VCaP (cell line): ENCODE data around the gene NME9.

Experiments
- H3K27ac ChIP-seq: fragments of 450-650 bp; 2 replicates; pipeline ENCODE4 v1.5.1; 2017
- CTCF ChIP-seq: fragments of 450-650 bp; conservative IDR thresholded peaks from 2 replicates; pipeline ENCODE4 v1.5.1; 2017; ENCODE audit warnings: mild to moderate bottlenecking, moderate library complexity

NME9 gene

GRCh38 chr3:138366006-138366759 is 36.5 kb upstream of the NME9 start:
- TF ChIP-seq CTCF = no peak

DNA sequence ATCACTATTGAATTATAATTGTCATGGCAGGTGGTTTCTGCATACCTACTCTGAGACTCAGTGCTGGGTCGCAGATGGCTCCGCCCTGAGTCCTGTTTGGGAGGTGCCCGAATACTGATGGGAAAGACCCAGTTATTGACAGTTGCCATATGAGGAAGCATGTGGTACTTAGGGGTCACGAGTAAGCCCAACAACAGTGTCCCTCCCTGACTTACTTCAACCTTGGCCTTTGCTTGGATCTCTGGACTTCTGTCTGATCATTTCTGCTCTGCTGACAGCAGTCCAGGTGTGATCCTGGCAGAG is 35.6 kb upstream of the NME9 start:
- no peak for TF ChIP-seq CTCF
- H3K27ac ChIP-seq = no peak overlapping the region

More at GRCh38 chr3:138366006-138366759, 36.5 kb upstream of the NME9 start:
- H3K27ac ChIP-seq = no peak overlapping the region

DNA sequence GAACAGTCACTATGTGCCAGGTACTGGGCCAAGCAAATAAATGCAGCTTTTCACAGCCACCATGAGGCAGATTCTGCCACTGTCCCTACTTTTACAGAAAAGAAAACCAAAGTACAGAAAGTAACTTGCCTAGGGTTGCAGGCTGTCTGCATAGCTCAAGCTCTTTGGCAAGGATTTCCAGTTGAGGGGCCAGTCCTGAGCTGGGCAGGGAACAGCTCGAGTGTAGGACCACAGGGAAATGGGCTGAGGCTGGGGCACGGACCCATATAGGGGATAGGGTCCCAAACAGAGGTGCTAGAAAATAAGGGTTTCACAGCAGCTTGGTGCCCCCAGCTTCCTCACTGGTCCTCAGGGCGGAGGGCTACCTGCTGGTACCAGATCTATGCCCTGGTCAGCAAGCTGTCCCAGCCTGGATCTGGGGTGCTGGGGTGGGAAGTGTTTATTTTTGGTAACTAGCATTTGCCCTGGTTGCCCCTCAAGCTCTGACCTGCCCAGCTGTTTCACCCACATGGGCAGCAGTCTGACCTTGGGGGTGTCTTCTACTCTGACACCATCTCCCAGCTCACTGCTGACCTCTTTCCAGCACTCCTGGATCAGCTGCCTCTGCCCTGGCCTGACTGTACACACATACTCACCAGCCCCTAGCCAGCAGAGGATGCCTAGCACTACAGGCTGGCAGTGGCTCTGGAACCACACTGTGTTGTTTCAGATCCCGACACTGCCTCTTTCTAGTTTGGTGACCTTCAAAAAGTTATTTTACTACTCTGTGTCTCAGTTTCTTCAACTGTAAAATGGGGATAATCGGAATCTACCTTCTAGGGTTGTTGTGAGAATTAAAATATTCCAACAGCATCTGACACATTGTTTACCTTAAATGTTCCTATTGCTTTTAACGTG is 35.0 kb upstream of the NME9 start:
- no peak for TF ChIP-seq CTCF
- no peak overlapping the region for H3K27ac ChIP-seq

- H3K27ac ChIP-seq = no peak overlapping the region
- no peak for TF ChIP-seq CTCF
Observed at GRCh38 chr3:138363322-138363721, 33.7 kb upstream of the NME9 start.

GRCh38 chr3:138362538-138362937 is 32.9 kb upstream of the NME9 start:
- no peak overlapping the region for H3K27ac ChIP-seq
- no peak for TF ChIP-seq CTCF

GRCh38 chr3:138361561-138361971 is 31.9 kb upstream of the NME9 start:
- TF ChIP-seq CTCF = no peak
- H3K27ac ChIP-seq = no peak overlapping the region

- TF ChIP-seq CTCF = no peak
- H3K27ac ChIP-seq = no peak overlapping the region
Observed at GRCh38 chr3:138360869-138361525, 31.3 kb upstream of the NME9 start.
